ENCODE measurements around the gene EPS15. TPM values are rescaled to one million over a fixed set of nuclear protein-coding genes. Genes with fewer than 3 reads are reported as not detected.

EPS15 gene
- polyA plus RNA-seq, 1 donor (not counting 4 experiments of a cell fraction or from before 2014, with no cell fraction given) = 33.2 TPM

DNA sequence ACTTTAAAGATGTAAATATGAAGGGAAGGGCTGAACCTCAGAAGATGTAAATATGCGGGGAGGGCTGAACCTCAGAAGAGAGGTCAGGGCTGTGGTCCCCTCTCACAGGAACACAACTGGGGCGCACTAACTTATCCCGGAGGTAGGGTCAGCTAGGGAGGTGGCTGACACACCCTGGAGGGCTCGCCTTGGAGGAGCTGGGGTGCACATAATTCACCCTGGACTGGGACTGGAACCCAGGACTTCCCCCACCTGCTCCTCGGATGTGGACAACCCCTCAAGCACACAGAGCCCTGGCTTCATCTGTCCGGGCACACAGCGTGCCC lies 174.8 kb downstream of the EPS15 start:
- TF ChIP-seq EZH2 (IDR thresholded peaks at IDR 0.05; ENCODE audit: low read length) = no peak
- TF ChIP-seq CTCF (optimal IDR thresholded peaks at IDR 0.05 in 1 of 3, IDR thresholded peaks at IDR 0.05 in 1 of 3, conservative IDR thresholded peaks at IDR 0.05 in 1 of 3; ENCODE audit: extremely low read depth in 1 of 3, insufficient read depth in 2 of 3, low read length in 3 of 3) = no peak
- H3K27me3 ChIP-seq (ENCODE audit: control insufficient read depth, extremely low read depth, insufficient read depth, low read length) = peaks cover 26% of the 10 kb centered on the region
- no peaks in the 10 kb centered on the region for H3K79me2 ChIP-seq (ENCODE audit: control insufficient read depth, insufficient read depth, low read length)
- H3K9me1 ChIP-seq (ENCODE audit: control insufficient read depth, extremely low read depth, insufficient read depth, low read length) = no peaks in the 10 kb centered on the region
- no peaks in the 10 kb centered on the region for H3K4me1 ChIP-seq (ENCODE audit: control insufficient read depth, extremely low read depth, insufficient read depth, low read length)
- dilution Hi-C loops (cut with MboI; ENCODE audit: extremely low pct_ligation_motif_present, low sequenced_read_pairs) = no loop called here
- H3K27ac ChIP-seq (ENCODE audit: control insufficient read depth, insufficient read depth, low read length) = no peak overlapping the region
- no peak for DNase-seq (ENCODE audit: low read depth, low spot score)
- H3K4me3 ChIP-seq (ENCODE audit: control insufficient read depth in 2 of 3, extremely low read depth in 1 of 3, insufficient read depth in 2 of 3, low read depth in 1 of 3, low read length in 3 of 3) = no peak overlapping the region
- no peaks in the 10 kb centered on the region for H4K20me1 ChIP-seq (ENCODE audit: control insufficient read depth, extremely low read depth, insufficient read depth, low read length)
- FAIRE-seq = no peak
- no peak overlapping the region for H3K9ac ChIP-seq (ENCODE audit: control insufficient read depth, extremely low read depth, insufficient read depth, low read length)
- H2AFZ ChIP-seq (ENCODE audit: control insufficient read depth, low read length) = no peak overlapping the region
- no peak overlapping the region for H3K4me2 ChIP-seq (ENCODE audit: control insufficient read depth, extremely low read depth, insufficient read depth, low read depth, low read length)
- H3K9me3 ChIP-seq (ENCODE audit: control insufficient read depth, low read depth, low read length) = no peaks in the 10 kb centered on the region
- H3K36me3 ChIP-seq (ENCODE audit: control insufficient read depth in 2 of 2, extremely low read depth in 1 of 2, insufficient read depth in 2 of 2, low read length in 2 of 2) = no peaks in the 10 kb centered on the region

GRCh38 chr1:51343624-51344023 lies 175.4 kb downstream of the EPS15 start:
- H3K4me3 ChIP-seq (ENCODE audit: control insufficient read depth in 2 of 3, extremely low read depth in 1 of 3, insufficient read depth in 2 of 3, low read depth in 1 of 3, low read length in 3 of 3) = no peak overlapping the region
- no peaks in the 10 kb centered on the region for H3K4me1 ChIP-seq (ENCODE audit: control insufficient read depth, extremely low read depth, insufficient read depth, low read length)
- no peak overlapping the region for H3K4me2 ChIP-seq (ENCODE audit: control insufficient read depth, extremely low read depth, insufficient read depth, low read depth, low read length)
- no peak for FAIRE-seq
- DNase-seq (ENCODE audit: low read depth, low spot score) = no peak
- dilution Hi-C loops (cut with MboI; ENCODE audit: extremely low pct_ligation_motif_present, low sequenced_read_pairs) = no loop called here
- H4K20me1 ChIP-seq (ENCODE audit: control insufficient read depth, extremely low read depth, insufficient read depth, low read length) = no peaks in the 10 kb centered on the region
- H3K27me3 ChIP-seq (ENCODE audit: control insufficient read depth, extremely low read depth, insufficient read depth, low read length) = peaks cover 26% of the 10 kb centered on the region
- no peaks in the 10 kb centered on the region for H3K79me2 ChIP-seq (ENCODE audit: control insufficient read depth, insufficient read depth, low read length)
- no peak overlapping the region for H3K9ac ChIP-seq (ENCODE audit: control insufficient read depth, extremely low read depth, insufficient read depth, low read length)
- H3K9me3 ChIP-seq (ENCODE audit: control insufficient read depth, low read depth, low read length) = no peaks in the 10 kb centered on the region
- no peak overlapping the region for H3K27ac ChIP-seq (ENCODE audit: control insufficient read depth, insufficient read depth, low read length)
- no peaks in the 10 kb centered on the region for H3K36me3 ChIP-seq (ENCODE audit: control insufficient read depth in 2 of 2, extremely low read depth in 1 of 2, insufficient read depth in 2 of 2, low read length in 2 of 2)
- no peak for TF ChIP-seq EZH2 (IDR thresholded peaks at IDR 0.05; ENCODE audit: low read length)
- no peak for TF ChIP-seq CTCF (optimal IDR thresholded peaks at IDR 0.05 in 1 of 3, IDR thresholded peaks at IDR 0.05 in 1 of 3, conservative IDR thresholded peaks at IDR 0.05 in 1 of 3; ENCODE audit: extremely low read depth in 1 of 3, insufficient read depth in 2 of 3, low read length in 3 of 3)
- H2AFZ ChIP-seq (ENCODE audit: control insufficient read depth, low read length) = no peak overlapping the region
- no peaks in the 10 kb centered on the region for H3K9me1 ChIP-seq (ENCODE audit: control insufficient read depth, extremely low read depth, insufficient read depth, low read length)

All from keratinocyte (primary cell).